Sigmoid colon (tissue), 4 donors: ENCODE measurements around the gene GDPD5.

ENCODE experiments used
- CTCF ChIP-seq, 4 experiments: fragments of 450-650 bp in 3 of 4; fragments of 200-600 bp in 1 of 4; IDR thresholded peaks; one replicate each; pipeline ENCODE4 v1.5.1; 2016 to 2019; ENCODE audit warnings: antibody characterized with exemption in 4 of 4, mild to moderate bottlenecking in 3 of 4, moderate library complexity in 2 of 4
- EP300 ChIP-seq, 4 donors: sonication (generic); formaldehyde crosslinking; IDR thresholded peaks; one replicate each; pipeline ENCODE4 v1.6.1; 2017; ENCODE audit warnings: antibody characterized with exemption in 4 of 4
- POLR2A ChIP-seq, 2 donors: fragments of 450-650 bp; IDR thresholded peaks; one replicate each; pipeline ENCODE4 v1.6.1; 2016; ENCODE audit warnings: antibody characterized with exemption in 2 of 2, mild to moderate bottlenecking in 2 of 2, moderate library complexity in 2 of 2

GRCh38 chr11:75492181-75492820 is 33.4 kb downstream of the GDPD5 start:
- TF ChIP-seq EP300 (IDR thresholded peaks at IDR 0.05): no peak
- no peak for TF ChIP-seq CTCF (IDR thresholded peaks at IDR 0.05)
- TF ChIP-seq POLR2A (IDR thresholded peaks at IDR 0.05): no peak
